Measurements from ENCODE around the gene CYSTM1. TPM values are rescaled to one million over a fixed set of nuclear protein-coding genes. Genes with fewer than 3 reads are reported as not detected.

Gene CYSTM1
- total and polyA plus RNA-seq, 2 donors (not counting 3 experiments of a cell fraction or from before 2014, with no cell fraction given), result 28.9 to 41.5 TPM

GRCh38 chr5:140250386-140250785 lies 75.4 kb downstream of the CYSTM1 start:
- DNase-seq (ENCODE audit: low read depth, low spot score), result no peak

More at GRCh38 chr5:140250386-140250785, 75.4 kb downstream of the CYSTM1 start:
- dilution Hi-C loops (cut with MboI; ENCODE audit: extremely low pct_ligation_motif_present, low sequenced_read_pairs) (no loop called here), intact Hi-C loops (cut with micrococcal nuclease) (no loop called here)
- Histone ChIP-seq H4K20me1 (replicated peaks; ENCODE audit: control insufficient read depth, extremely low read depth, insufficient read depth, low read length) (no peaks in the 10 kb centered on the region), H3K4me2 (ENCODE audit: insufficient read depth, low read length) (no peak overlapping the region), H3K9ac (replicated peaks; ENCODE audit: extremely low read depth, insufficient read depth, low read length) (peak overlapping the region; percentile 13), H3K4me3 (replicated peaks in 1 of 3; ENCODE audit: insufficient read depth in 1 of 3, low read depth in 1 of 3, low read length in 3 of 3) (no peak overlapping the region), H3K27me3 (ENCODE audit: control insufficient read depth in 2 of 2, insufficient read depth in 2 of 2, low read length in 2 of 2) (no peaks in the 10 kb centered on the region), H2AFZ (ENCODE audit: low read depth, low read length) (no peak overlapping the region), H3K9me3 (replicated peaks; ENCODE audit: control insufficient read depth, insufficient read depth, low read length) (no peaks in the 10 kb centered on the region), H3K27ac (ENCODE audit: insufficient read depth, low read depth, low read length) (peak overlapping the region; percentile 97), H3K9me1 (replicated peaks; ENCODE audit: control insufficient read depth, extremely low read depth, insufficient read depth, low read length) (no peaks in the 10 kb centered on the region), H3K79me2 (ENCODE audit: control insufficient read depth, insufficient read depth, low read length) (peaks cover 41% of the 10 kb centered on the region), H3K36me3 (ENCODE audit: control insufficient read depth in 2 of 2, extremely low read depth in 1 of 2, insufficient read depth in 2 of 2, low read length in 2 of 2) (no peaks in the 10 kb centered on the region), H3K4me1 (ENCODE audit: control insufficient read depth, extremely low read depth, insufficient read depth, low read length) (peaks cover 73% of the 10 kb centered on the region)
- CTCF ChIA-PET, result interaction anchor here (0.9 to 17.3 kb wide), 4 partner anchors 11 to 98 kb away, joined by 3 to 1214 read pairs (median 4); partner anchors contain the start of gene HBEGF
- POLR2A ChIA-PET, result no interaction called here
- no TSS peak for BruUV-seq (replicated peaks)
- no peak for TF ChIP-seq CTCF (IDR thresholded peaks at IDR 0.05; ENCODE audit: extremely low read depth in 1 of 2, insufficient read depth in 1 of 2, low read depth in 1 of 2, low read length in 2 of 2)
- no peak for TF ChIP-seq EZH2 (IDR thresholded peaks at IDR 0.05; ENCODE audit: borderline replicate concordance, low read depth, low read length, severe bottlenecking)
- no peak for TF ChIP-seq MAX (IDR thresholded peaks at IDR 0.05; ENCODE audit: insufficient read depth, insufficient read length)
- no peak for TF ChIP-seq FOS (IDR thresholded peaks at IDR 0.05; ENCODE audit: borderline replicate concordance, insufficient read depth, low read length)
- TF ChIP-seq POLR2A (IDR thresholded peaks at IDR 0.05; ENCODE audit: low read depth, low read length), result no peak
- TF ChIP-seq JUN (IDR thresholded peaks at IDR 0.05; ENCODE audit: borderline replicate concordance, insufficient read depth, insufficient read length, low read depth), result no peak
- no peak for TF ChIP-seq MYC (IDR thresholded peaks at IDR 0.05; ENCODE audit: low read depth, low read length)
- TF ChIP-seq GATA2 (IDR thresholded peaks at IDR 0.05; ENCODE audit: insufficient read depth, insufficient read length, low read depth, low read length), result no peak
- no peak for TF ChIP-seq POLR2AphosphoS5 (IDR thresholded peaks at IDR 0.05; ENCODE audit: insufficient read depth, low read depth, low read length)
- peak; percentile 35 for FAIRE-seq
